PFSK-1 (cell line): ENCODE data around the gene CST11.

ENCODE experiments used
- FOXP2 ChIP-seq: optimal IDR thresholded peaks from 2 replicates; pipeline ENCODE3; 2011; ENCODE audit warnings: borderline replicate concordance, control low read depth, inconsistent platforms; ENCODE audit not compliant: insufficient read depth; ENCODE audit errors: extremely low read length, extremely low read depth
- POLR2AphosphoS5 ChIP-seq: IDR thresholded peaks from 2 replicates; pipeline ENCODE4 v1.6.1; 2012; ENCODE audit warnings: low read depth, mild to moderate bottlenecking, control low read depth, low read length, moderate library complexity
- SIN3A ChIP-seq: IDR thresholded peaks from 2 replicates; pipeline ENCODE4 v1.6.1; 2012; ENCODE audit warnings: mild to moderate bottlenecking, low read length, moderate library complexity, borderline replicate concordance; ENCODE audit not compliant: insufficient read depth
- TAF1 ChIP-seq: IDR thresholded peaks from 2 replicates; pipeline ENCODE4 v1.6.1; 2012; ENCODE audit warnings: low read length, control low read depth, borderline replicate concordance; ENCODE audit not compliant: insufficient read depth
- TF ChIP-seq, protein P1 (sequence below), 2 experiments: IDR thresholded peaks; 2 replicates each; pipeline versions ENCODE4 v1.6.1 to v1.8.0; 2011 to 2012; ENCODE audit warnings: low read depth in 2 of 2, low read length in 2 of 2, control low read depth in 1 of 2, inconsistent platforms in 1 of 2, mild to moderate bottlenecking in 1 of 2, moderate library complexity in 1 of 2; ENCODE audit not compliant: insufficient read depth in 1 of 2

DNA sequence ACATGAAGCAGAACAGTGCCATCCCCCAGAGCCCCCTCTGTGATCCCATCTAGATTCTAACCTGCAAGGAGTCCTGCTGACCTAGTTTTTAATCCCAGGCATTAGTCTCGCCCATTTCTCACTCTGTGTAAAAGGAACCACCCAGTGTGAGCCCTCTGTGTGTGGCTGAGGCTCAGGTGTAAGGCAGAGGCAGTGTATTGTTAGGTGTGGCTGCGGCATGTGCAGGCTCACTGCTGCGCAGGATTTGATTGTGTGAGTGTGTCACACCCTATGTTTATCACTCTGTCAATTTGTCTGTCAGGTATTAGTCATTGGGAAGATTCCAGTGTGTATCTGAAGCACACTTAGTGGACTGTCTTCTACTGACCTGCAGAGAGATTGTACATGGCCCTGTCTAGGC lies 24.5 kb upstream of the CST11 start:
- TF ChIP-seq POLR2AphosphoS5 (no peak), SIN3A (no peak), TAF1 (no peak), FOXP2 (no peak)
- TF ChIP-seq, protein P1, sequence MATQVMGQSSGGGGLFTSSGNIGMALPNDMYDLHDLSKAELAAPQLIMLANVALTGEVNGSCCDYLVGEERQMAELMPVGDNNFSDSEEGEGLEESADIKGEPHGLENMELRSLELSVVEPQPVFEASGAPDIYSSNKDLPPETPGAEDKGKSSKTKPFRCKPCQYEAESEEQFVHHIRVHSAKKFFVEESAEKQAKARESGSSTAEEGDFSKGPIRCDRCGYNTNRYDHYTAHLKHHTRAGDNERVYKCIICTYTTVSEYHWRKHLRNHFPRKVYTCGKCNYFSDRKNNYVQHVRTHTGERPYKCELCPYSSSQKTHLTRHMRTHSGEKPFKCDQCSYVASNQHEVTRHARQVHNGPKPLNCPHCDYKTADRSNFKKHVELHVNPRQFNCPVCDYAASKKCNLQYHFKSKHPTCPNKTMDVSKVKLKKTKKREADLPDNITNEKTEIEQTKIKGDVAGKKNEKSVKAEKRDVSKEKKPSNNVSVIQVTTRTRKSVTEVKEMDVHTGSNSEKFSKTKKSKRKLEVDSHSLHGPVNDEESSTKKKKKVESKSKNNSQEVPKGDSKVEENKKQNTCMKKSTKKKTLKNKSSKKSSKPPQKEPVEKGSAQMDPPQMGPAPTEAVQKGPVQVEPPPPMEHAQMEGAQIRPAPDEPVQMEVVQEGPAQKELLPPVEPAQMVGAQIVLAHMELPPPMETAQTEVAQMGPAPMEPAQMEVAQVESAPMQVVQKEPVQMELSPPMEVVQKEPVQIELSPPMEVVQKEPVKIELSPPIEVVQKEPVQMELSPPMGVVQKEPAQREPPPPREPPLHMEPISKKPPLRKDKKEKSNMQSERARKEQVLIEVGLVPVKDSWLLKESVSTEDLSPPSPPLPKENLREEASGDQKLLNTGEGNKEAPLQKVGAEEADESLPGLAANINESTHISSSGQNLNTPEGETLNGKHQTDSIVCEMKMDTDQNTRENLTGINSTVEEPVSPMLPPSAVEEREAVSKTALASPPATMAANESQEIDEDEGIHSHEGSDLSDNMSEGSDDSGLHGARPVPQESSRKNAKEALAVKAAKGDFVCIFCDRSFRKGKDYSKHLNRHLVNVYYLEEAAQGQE (IDR thresholded peaks at IDR 0.05; ENCODE audit: insufficient read depth in 1 of 2, low read depth in 2 of 2, low read length in 2 of 2), result no peak
